Adrenal gland (tissue), 5 donors: Measurements from ENCODE around the gene ATN1.
"Not testable (repeated sequence)": the region's sequence is repeated elsewhere in the genome, so short reads cannot be mapped to it uniquely, and the experiment has no call there.

Source experiments
- POLR2A ChIP-seq, 2 donors: fragments of 450-650 bp; IDR thresholded peaks; one replicate each; pipeline ENCODE4 v1.6.1; 2017; ENCODE audit warnings: antibody characterized with exemption in 2 of 2, mild to moderate bottlenecking in 2 of 2, moderate library complexity in 1 of 2
- TF ChIP-seq, protein P1 (sequence below), 6 experiments: fragments of 450-650 bp in 4 of 6; fragments of 200-600 bp in 2 of 6; sonication (generic) in 1 of 6; IDR thresholded peaks; 1 replicate in 5 of 6; 2 replicates in 1 of 6; pipeline versions ENCODE4 v1.5.1 to v1.8.0; 2016 to 2021; ENCODE audit warnings: antibody characterized with exemption in 6 of 6, mild to moderate bottlenecking in 2 of 6, moderate library complexity in 1 of 6
- donor health status: DM: no; HTN: no; CAD: no.

DNA sequence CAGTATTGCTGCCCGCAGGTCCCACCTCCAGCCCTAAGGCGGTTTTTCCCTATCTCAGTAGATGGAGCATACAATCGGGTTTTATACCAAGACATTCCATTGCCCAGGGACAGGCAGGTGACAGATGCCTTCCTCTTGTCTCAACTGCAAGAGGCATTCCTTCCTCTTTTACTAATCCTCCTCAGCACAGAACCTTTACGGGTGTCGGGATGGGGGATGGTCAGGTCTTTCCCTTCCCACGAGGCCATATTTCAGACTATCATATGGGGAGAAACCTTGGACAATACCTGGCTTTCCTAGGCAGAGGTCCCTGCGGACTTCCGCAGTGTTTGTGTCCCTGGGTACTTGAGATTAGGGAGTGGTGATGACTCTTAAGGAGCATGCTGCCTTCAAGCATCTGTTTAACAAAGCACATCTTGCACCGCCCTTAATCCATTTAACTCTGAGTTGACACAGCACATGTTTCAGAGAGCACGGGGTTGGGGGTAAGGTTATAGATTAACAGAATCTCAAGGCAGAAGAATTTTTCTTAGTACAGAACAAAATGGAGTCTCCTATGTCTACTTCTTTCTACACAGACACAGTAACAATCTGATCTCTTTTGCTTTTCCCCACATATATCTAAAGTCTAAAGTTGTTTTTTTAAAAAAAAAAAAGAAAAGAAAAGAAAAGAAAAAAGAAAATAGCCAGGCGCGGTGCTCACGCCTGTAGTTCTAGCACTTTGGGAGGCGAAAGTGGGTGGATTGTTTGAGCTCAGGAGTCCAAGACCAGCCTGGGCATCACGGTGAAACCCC is 41.4 kb upstream of the ATN1 start:
- not testable (repeated sequence) for TF ChIP-seq POLR2A (IDR thresholded peaks at IDR 0.05)
- TF ChIP-seq, protein P1, sequence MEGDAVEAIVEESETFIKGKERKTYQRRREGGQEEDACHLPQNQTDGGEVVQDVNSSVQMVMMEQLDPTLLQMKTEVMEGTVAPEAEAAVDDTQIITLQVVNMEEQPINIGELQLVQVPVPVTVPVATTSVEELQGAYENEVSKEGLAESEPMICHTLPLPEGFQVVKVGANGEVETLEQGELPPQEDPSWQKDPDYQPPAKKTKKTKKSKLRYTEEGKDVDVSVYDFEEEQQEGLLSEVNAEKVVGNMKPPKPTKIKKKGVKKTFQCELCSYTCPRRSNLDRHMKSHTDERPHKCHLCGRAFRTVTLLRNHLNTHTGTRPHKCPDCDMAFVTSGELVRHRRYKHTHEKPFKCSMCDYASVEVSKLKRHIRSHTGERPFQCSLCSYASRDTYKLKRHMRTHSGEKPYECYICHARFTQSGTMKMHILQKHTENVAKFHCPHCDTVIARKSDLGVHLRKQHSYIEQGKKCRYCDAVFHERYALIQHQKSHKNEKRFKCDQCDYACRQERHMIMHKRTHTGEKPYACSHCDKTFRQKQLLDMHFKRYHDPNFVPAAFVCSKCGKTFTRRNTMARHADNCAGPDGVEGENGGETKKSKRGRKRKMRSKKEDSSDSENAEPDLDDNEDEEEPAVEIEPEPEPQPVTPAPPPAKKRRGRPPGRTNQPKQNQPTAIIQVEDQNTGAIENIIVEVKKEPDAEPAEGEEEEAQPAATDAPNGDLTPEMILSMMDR (IDR thresholded peaks at IDR 0.05), result not testable (repeated sequence)
